ENCODE results near the gene PPARA. TPM values are rescaled to one million over a fixed set of nuclear protein-coding genes. Genes with fewer than 3 reads are reported as not detected.

Gene PPARA
- total RNA-seq, 1 experiment from 2014 or later, result 4.9 TPM

DNA sequence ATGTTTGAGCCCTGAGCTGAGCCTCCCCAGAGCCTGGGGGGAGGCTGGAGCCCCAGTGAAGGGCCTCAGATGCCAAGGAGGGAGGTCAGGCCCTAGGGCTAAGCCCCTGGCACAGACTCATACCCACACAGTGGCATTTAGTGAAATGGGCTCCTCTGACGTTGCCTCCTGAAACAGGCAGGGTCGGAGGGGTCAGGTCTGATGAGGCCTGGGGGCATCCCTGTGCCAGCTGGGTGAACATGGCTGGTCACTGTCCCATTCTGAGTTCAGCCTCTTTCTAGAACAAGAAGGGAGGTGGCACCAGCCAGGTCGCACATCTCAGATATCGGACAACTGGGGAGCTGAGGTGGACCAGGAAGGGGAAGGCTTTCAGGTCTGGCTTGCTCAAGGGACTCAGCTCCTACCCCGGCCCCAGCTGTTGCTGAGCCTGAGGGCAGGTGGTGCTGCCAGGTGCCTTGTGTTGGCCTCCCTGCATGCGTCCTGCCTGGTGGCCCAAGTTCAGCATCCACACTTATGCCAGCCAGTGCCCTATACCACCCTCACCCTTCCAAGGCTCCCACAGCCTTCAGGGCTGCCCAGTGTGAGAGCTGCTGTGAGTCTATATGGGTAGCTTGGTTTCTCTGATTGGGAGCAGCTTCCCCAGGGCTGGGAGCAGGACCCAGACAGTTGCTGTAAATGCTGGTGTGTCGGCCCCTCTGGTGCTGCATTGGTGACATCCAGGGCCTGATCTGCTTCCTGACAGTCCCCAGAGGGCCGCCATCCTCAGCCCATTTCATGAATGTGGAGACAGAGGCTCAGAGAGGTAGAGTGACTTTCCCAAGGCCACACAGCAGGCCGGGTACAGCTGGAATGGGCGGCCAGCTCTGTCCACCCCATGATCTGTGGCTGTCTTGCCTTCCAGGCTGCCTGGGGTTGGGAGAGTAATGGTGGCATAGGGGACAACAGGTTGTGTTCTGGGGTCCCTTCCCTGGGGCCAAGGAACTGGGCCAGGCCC lies 32.8 kb upstream of the PPARA start:
- DNase-seq (ENCODE audit: low read depth in 1 of 2, low spot score in 2 of 2), result no peak
- no peak overlapping the region for H3K27ac ChIP-seq
- peaks cover 38% of the 10 kb centered on the region for H3K36me3 ChIP-seq
- H3K4me3 ChIP-seq, result no peak overlapping the region
- H3K9me3 ChIP-seq (replicated peaks), result no peaks in the 10 kb centered on the region
- H3K27me3 ChIP-seq (replicated peaks), result no peaks in the 10 kb centered on the region
- peaks cover 12% of the 10 kb centered on the region for H3K4me1 ChIP-seq (replicated peaks)

DNA sequence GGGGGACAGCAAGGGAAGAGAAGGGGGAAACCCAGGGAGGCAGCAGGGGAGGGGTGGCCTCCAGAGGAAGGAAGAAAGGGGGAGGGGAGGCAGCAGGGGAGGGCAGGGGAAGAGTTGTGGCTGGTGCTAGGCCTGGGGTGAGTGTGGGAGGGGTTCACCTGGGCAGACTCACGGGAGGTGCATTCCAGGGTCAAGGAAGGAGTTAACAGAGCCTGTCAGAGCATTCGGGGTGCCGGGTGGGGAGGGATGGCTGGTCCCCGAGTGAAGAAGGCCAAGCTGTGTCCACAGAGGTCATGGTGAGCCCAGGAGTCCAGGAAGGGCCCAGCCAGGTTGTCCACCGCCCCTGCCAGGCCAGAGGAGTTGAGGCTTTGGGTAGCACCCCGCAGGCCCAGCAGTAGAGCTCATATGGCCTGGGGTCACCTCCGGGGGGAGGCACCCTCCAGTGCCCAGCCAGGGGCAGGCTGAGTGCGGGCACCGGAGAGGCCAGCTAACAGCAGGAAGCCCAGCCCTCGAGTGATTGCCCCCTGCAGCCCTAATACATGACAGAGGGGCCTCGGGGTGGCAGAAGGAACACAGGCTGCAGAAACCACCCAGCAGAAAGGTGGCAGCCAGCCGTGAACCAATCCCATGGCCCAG lies 31.1 kb upstream of the PPARA start:
- Histone ChIP-seq H3K4me3 (no peak overlapping the region), H3K9me3 (replicated peaks) (no peaks in the 10 kb centered on the region), H3K4me1 (replicated peaks) (peaks cover 15% of the 10 kb centered on the region), H3K36me3 (peaks cover 21% of the 10 kb centered on the region), H3K27me3 (replicated peaks) (no peaks in the 10 kb centered on the region), H3K27ac (no peak overlapping the region)
- no peak for DNase-seq (ENCODE audit: low read depth in 1 of 2, low spot score in 2 of 2)

DNA sequence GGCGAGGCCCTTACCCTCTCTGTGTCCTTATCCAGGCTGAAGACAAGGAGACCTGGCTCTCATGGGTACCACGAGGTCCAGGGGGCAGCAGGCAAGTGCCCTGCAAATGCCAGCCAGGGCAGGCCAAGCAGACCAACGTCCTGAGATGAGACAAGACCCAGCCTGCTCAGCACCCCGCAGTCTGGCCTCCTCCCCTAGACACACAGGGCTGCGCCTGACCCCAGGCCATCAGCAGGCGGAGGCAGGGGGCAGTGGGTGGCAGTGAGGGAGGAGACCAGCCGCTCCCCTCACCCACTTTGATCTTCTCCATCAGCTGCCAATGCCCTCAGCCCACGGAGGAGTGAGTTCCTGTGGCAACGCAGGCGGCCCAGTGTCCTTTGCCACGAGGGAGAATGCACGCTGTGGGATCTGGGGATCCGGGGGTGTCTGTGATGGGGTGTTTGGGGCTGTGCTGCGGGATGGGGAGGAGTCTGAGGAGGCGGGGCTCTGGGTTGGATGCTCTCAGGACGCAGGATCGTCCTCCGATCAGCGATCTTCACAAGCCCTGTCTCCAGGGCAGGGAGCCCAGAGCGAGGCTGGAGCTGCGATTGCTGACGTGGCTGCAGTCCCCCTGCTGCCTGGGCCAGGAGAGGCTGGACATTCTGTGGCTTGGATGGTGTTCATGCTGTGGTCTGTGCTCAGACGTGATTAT lies 30.5 kb upstream of the PPARA start:
- H3K27ac ChIP-seq, result no peak overlapping the region
- H3K4me1 ChIP-seq (replicated peaks), result peaks cover 15% of the 10 kb centered on the region
- H3K36me3 ChIP-seq, result peaks cover 14% of the 10 kb centered on the region
- H3K9me3 ChIP-seq (replicated peaks), result no peaks in the 10 kb centered on the region
- DNase-seq (ENCODE audit: low read depth in 1 of 2, low spot score in 2 of 2), result no peak
- H3K27me3 ChIP-seq (replicated peaks), result no peaks in the 10 kb centered on the region
- no peak overlapping the region for H3K4me3 ChIP-seq

GRCh38 chr22:46120420-46120737 lies 29.9 kb upstream of the PPARA start:
- Histone ChIP-seq H3K36me3 (peaks cover 9% of the 10 kb centered on the region), H3K27ac (no peak overlapping the region), H3K27me3 (replicated peaks) (no peaks in the 10 kb centered on the region), H3K4me3 (no peak overlapping the region), H3K4me1 (replicated peaks) (peaks cover 15% of the 10 kb centered on the region), H3K9me3 (replicated peaks) (no peaks in the 10 kb centered on the region)
- DNase-seq (ENCODE audit: low read depth in 1 of 2, low spot score in 2 of 2), result no peak

DNA sequence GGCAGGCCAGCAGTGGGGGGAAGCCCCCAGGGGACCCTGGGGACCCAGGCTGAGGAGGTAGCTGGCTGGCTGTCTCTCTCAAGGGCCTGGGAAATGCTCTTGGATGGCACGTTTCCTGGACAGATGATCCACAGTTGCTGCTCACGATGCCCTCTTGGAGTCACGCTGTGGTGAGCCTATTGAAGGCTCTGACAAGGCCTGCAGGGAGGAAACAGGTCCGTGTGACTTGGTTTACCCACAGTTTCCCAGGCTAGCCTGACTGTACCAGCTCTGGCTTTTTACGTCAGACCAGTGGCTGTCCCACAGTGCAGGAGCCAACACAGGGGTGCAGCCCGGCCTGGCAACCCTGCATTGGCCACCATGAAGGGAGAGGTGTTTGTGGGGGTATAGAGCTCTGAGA lies 29.2 kb upstream of the PPARA start:
- H3K4me1 ChIP-seq (replicated peaks), result peaks cover 9% of the 10 kb centered on the region
- peaks cover 7% of the 10 kb centered on the region; the same call in 1 of the 2 replicates for H3K36me3 ChIP-seq
- H3K4me3 ChIP-seq, result no peak overlapping the region
- no peak for DNase-seq (ENCODE audit: low read depth in 1 of 2, low spot score in 2 of 2)
- H3K27ac ChIP-seq, result no peak overlapping the region
- no peaks in the 10 kb centered on the region for H3K9me3 ChIP-seq (replicated peaks)
- no peaks in the 10 kb centered on the region for H3K27me3 ChIP-seq (replicated peaks)

DNA sequence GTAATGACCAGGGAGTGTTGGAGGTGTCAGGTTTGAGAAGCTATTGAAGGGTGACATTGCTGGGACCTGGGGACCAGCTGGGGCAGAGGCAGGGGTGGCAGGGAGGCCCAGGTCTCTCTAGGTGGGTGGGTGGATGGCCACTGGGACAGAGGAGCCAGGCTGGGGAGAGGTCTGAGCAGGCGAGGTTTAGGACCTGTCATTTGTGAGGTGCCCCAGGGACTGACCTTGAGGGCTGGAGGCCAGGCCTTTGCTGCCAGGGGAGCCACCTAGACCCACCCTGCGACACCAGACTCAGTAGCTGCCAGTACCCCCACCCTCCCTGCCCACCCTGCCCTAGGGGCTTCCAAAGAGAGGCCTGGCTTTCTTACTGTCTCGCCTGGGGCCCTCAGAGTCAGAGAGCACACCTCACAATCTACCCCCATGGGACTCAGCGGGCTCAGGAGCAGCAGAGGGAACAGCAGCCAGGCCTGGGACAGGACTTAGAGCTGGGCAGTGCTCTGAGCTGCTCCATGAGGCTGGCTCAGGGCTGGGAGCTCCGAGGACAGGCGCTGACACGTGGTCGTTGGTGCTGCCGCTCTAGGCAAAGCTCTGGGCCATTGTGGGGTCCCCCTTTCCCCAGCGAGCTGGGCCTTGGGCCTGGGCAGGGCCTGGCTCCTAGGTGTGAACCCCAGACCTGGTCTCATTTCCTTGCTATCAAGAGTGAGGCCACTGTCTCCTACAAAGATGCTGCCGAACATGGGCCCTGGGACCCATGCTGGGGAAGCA lies 28.6 kb upstream of the PPARA start:
- no peaks in the 10 kb centered on the region for H3K9me3 ChIP-seq (replicated peaks)
- no peaks in the 10 kb centered on the region for H3K27me3 ChIP-seq (replicated peaks)
- no peak overlapping the region for H3K27ac ChIP-seq
- H3K4me1 ChIP-seq (replicated peaks), result peaks cover 5% of the 10 kb centered on the region; the same call in 1 of the 2 replicates
- peaks cover 6% of the 10 kb centered on the region; the same call in 1 of the 2 replicates for H3K36me3 ChIP-seq
- no peak overlapping the region for H3K4me3 ChIP-seq
- DNase-seq (ENCODE audit: low read depth in 1 of 2, low spot score in 2 of 2), result no peak

DNA sequence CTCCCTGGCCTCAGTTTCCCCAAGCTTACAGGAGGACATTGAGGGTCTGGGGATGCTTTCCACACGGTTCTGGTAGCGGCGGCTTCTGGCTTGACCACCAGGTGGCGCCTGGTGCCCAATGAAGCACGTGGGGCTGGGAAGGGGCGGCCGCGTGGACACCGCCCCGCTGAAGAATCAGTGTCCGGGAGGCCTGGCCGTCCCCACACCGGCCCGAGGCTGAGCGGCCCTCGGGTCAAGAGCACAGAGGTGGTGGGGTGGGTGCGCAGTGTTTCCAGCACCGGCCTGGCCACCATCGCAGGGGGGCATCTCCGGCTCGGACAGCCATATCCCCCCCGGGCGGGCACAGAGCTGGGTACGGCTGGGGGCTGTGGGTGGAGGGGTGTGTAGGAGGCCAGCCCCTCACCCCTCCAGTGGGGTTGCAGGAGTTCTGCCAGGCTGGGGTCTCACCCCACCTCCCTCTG lies 27.8 kb upstream of the PPARA start:
- DNase-seq (ENCODE audit: low read depth in 1 of 2, low spot score in 2 of 2), result peak; percentile 58 to 77
- Histone ChIP-seq H3K9me3 (replicated peaks) (no peaks in the 10 kb centered on the region), H3K4me3 (no peak overlapping the region), H3K27ac (no peak overlapping the region), H3K36me3 (no peaks in the 10 kb centered on the region; the same call in 1 of the 2 replicates), H3K27me3 (replicated peaks) (no peaks in the 10 kb centered on the region), H3K4me1 (replicated peaks) (peaks cover 3% of the 10 kb centered on the region; the same call in 1 of the 2 replicates)

- no peaks in the 10 kb centered on the region for H3K36me3 ChIP-seq
- H3K4me1 ChIP-seq (replicated peaks), result peaks cover 3% of the 10 kb centered on the region; the same call in 1 of the 2 replicates
- no peak for DNase-seq (ENCODE audit: low read depth in 1 of 2, low spot score in 2 of 2)
- H3K27me3 ChIP-seq (replicated peaks), result no peaks in the 10 kb centered on the region
- H3K27ac ChIP-seq, result no peak overlapping the region
- H3K9me3 ChIP-seq (replicated peaks), result no peaks in the 10 kb centered on the region
- no peak overlapping the region for H3K4me3 ChIP-seq
Measured at GRCh38 chr22:46122980-46123693, 27.2 kb upstream of the PPARA start.

DNA sequence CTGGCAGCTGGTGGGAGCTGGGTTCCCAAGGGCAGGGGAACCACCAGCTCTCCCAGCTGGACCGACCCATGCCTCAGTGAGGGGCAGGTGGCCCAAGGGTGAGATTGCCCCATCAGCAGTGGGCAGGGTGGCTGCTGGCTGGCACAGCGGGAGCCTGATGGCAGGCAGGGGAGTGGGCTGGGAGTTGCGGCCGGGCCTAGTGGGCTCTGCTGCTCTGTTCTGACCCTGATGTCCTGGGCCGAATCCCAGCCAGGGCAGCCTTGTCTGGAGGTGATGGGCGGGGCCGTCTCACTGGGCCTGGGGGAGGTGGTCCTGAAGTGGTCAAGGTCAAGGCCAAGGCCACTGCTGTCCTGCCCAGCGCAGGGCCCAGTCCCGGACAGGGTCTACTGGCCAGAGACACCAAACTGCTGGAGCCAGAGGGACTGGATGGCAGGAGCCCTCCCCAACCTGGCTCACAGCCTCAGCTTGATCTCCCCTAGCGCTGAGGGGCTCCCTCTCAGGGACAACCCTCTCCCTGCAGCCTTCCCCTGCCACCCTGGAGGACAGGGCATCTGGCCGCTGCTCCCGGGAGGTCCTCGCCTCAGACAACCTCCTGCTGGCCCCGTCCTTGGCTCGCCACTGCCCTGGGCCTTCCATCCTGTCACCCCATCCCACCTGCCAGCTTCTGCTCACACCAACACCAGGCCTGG lies 26.5 kb upstream of the PPARA start:
- no peak for DNase-seq (ENCODE audit: low read depth in 1 of 2, low spot score in 2 of 2)
- H3K36me3 ChIP-seq, result no peaks in the 10 kb centered on the region
- H3K4me3 ChIP-seq, result no peak overlapping the region
- no peaks in the 10 kb centered on the region for H3K27me3 ChIP-seq (replicated peaks)
- no peak overlapping the region for H3K27ac ChIP-seq
- peaks cover 3% of the 10 kb centered on the region; the same call in 1 of the 2 replicates for H3K4me1 ChIP-seq (replicated peaks)
- H3K9me3 ChIP-seq (replicated peaks), result no peaks in the 10 kb centered on the region

DNA sequence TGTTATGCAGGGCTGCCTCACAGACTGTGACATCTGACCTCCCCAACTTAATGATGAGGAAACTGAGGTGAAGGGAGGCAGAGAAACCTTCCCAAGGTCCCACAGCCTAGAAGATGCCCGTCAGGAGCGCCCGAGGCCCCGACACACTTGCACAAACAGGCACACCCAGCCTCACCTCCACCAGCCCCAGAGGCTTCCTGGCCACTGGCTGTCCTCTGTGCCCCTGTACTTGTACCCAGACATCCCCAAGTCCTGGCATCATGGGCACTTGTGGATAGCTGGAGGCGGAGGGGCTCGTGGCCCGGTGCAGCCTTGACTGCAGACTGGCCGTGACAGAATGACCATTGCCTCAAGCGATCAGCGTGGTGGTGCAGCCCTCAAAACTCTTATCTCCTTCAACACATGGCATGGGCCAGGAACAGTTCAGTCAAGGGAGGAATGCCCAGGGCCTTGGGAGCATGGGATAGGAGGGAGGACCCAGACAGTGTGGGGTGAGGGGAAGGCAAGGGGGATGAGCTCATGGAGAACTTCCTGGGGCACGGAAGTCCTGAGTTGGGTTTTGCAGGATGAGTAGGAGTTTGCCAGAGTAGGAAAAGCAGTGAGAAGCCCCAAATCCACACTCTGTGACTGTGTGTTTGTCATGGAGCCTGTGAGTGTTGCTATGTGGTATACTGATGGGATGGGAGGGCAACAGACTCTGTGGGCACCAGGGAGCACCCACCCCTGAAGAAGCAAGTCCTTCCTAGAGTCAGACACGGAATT lies 25.8 kb upstream of the PPARA start:
- Histone ChIP-seq H3K9me3 (replicated peaks) (no peaks in the 10 kb centered on the region), H3K4me3 (no peak overlapping the region), H3K36me3 (no peaks in the 10 kb centered on the region), H3K27me3 (replicated peaks) (no peaks in the 10 kb centered on the region), H3K4me1 (replicated peaks) (peaks cover 3% of the 10 kb centered on the region; the same call in 1 of the 2 replicates), H3K27ac (no peak overlapping the region)
- DNase-seq (ENCODE audit: low read depth in 1 of 2, low spot score in 2 of 2), result no peak

GRCh38 chr22:46125311-46125710 lies 25.0 kb upstream of the PPARA start:
- peaks cover 3% of the 10 kb centered on the region; the same call in 1 of the 2 replicates for H3K4me1 ChIP-seq (replicated peaks)
- H3K36me3 ChIP-seq, result no peaks in the 10 kb centered on the region
- H3K4me3 ChIP-seq, result no peak overlapping the region
- no peaks in the 10 kb centered on the region for H3K9me3 ChIP-seq (replicated peaks)
- no peaks in the 10 kb centered on the region for H3K27me3 ChIP-seq (replicated peaks)
- no peak for DNase-seq (ENCODE audit: low read depth in 1 of 2, low spot score in 2 of 2)
- no peak overlapping the region for H3K27ac ChIP-seq
